ENCODE data around the gene ZMAT5.

The ZMAT5 gene

GRCh38 chr22:29716814-29717545 is 49.8 kb downstream of the ZMAT5 start:
- Histone ChIP-seq H3K4me2 (ENCODE audit: low read length) (no peak overlapping the region), H3K27ac (ENCODE audit: low read depth, low read length, poor library complexity, severe bottlenecking) (no peak overlapping the region), H3K4me1 (ENCODE audit: insufficient read depth, low read length, severe bottlenecking) (no peaks in the 10 kb centered on the region), H3K9ac (ENCODE audit: low read length) (no peak overlapping the region), H3K9me2 (ENCODE audit: low read depth, low read length) (no peaks in the 10 kb centered on the region), H3K27me3 (ENCODE audit: insufficient read depth, low read length) (peaks cover 12% of the 10 kb centered on the region; the same call in 1 of the 2 replicates), H3K79me2 (ENCODE audit: insufficient read depth, low read length) (no peaks in the 10 kb centered on the region), H3K4me3 (ENCODE audit: low read depth, low read length, poor library complexity, severe bottlenecking) (no peak overlapping the region), H4K20me1 (ENCODE audit: insufficient read depth, low read length) (no peaks in the 10 kb centered on the region), H2AFZ (ENCODE audit: low read length) (no peak overlapping the region), H3K36me3 (ENCODE audit: insufficient read depth, low read length) (no peaks in the 10 kb centered on the region), H3F3A (ENCODE audit: insufficient read depth, low read length) (no peaks in the 10 kb centered on the region), H3K9me3 (ENCODE audit: low read length) (no peaks in the 10 kb centered on the region)
- TF ChIP-seq EZH2 (IDR thresholded peaks at IDR 0.05; ENCODE audit: borderline replicate concordance, low read length) (no peak), CTCF (IDR thresholded peaks at IDR 0.05; ENCODE audit: low read length) (no peak)

DNA sequence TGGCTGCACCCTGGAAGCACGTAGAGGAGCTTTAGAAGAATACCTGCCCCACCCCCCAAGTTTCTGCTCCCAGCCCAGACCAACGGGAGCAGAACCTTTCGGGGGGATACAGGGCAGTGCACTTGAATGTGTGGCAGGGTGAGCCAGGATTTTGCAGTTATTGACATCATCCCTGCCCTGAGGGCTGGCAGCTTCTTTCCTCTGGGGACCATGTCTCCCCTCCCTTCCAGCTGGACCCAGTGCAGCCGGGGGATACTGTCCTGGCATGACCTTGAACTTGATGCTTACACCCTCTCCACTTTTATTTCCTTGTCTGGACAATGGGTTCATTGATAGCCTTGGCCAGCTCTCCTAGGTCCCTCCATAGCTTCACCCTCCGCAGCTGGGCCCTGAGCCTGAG is 51.1 kb downstream of the ZMAT5 start:
- Histone ChIP-seq H3K9me2 (ENCODE audit: low read depth, low read length) (no peaks in the 10 kb centered on the region), H3K27ac (ENCODE audit: low read depth, low read length, poor library complexity, severe bottlenecking) (no peak overlapping the region), H3K4me1 (ENCODE audit: insufficient read depth, low read length, severe bottlenecking) (no peaks in the 10 kb centered on the region), H3K79me2 (ENCODE audit: insufficient read depth, low read length) (no peaks in the 10 kb centered on the region), H3K36me3 (ENCODE audit: insufficient read depth, low read length) (no peaks in the 10 kb centered on the region), H2AFZ (ENCODE audit: low read length) (no peak overlapping the region), H3K4me2 (ENCODE audit: low read length) (no peak overlapping the region), H3F3A (ENCODE audit: insufficient read depth, low read length) (no peaks in the 10 kb centered on the region), H3K9me3 (ENCODE audit: low read length) (no peaks in the 10 kb centered on the region), H3K9ac (ENCODE audit: low read length) (no peak overlapping the region), H3K27me3 (ENCODE audit: insufficient read depth, low read length) (peaks cover 12% of the 10 kb centered on the region; the same call in 1 of the 2 replicates), H4K20me1 (ENCODE audit: insufficient read depth, low read length) (no peaks in the 10 kb centered on the region), H3K4me3 (ENCODE audit: low read depth, low read length, poor library complexity, severe bottlenecking) (no peak overlapping the region)
- no peak for TF ChIP-seq CTCF (IDR thresholded peaks at IDR 0.05; ENCODE audit: low read length)
- no peak for TF ChIP-seq EZH2 (IDR thresholded peaks at IDR 0.05; ENCODE audit: borderline replicate concordance, low read length)

DNA sequence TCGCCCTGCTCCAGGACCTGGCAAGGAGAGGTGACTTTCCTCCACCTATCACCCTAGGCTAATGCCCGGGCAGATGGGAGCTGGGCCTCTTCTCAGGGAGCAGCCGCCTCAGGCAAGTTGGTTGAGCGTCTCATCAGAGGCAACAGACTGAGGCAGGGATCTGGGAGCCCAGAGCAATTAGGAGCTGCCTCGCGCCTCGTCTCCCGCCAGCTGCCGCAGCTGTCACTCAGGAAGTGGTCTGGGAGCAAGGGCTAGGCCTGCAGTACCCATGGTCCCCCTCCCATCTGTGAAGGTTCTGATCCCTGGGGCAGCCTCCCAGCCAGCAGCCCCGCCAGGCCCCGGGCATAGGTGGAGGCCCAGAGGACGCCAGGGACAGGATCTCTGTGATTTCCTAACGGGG is 51.6 kb downstream of the ZMAT5 start:
- Histone ChIP-seq H3F3A (ENCODE audit: insufficient read depth, low read length) (no peaks in the 10 kb centered on the region), H3K79me2 (ENCODE audit: insufficient read depth, low read length) (no peaks in the 10 kb centered on the region), H2AFZ (ENCODE audit: low read length) (no peak overlapping the region), H3K9me2 (ENCODE audit: low read depth, low read length) (no peaks in the 10 kb centered on the region), H3K4me2 (ENCODE audit: low read length) (no peak overlapping the region), H3K27me3 (ENCODE audit: insufficient read depth, low read length) (peaks cover 12% of the 10 kb centered on the region; the same call in 1 of the 2 replicates), H3K9ac (ENCODE audit: low read length) (no peak overlapping the region), H3K4me3 (ENCODE audit: low read depth, low read length, poor library complexity, severe bottlenecking) (no peak overlapping the region), H3K27ac (ENCODE audit: low read depth, low read length, poor library complexity, severe bottlenecking) (no peak overlapping the region), H3K4me1 (ENCODE audit: insufficient read depth, low read length, severe bottlenecking) (no peaks in the 10 kb centered on the region), H3K36me3 (ENCODE audit: insufficient read depth, low read length) (no peaks in the 10 kb centered on the region), H3K9me3 (ENCODE audit: low read length) (no peaks in the 10 kb centered on the region), H4K20me1 (ENCODE audit: insufficient read depth, low read length) (no peaks in the 10 kb centered on the region)
- no peak for TF ChIP-seq CTCF (IDR thresholded peaks at IDR 0.05; ENCODE audit: low read length)
- TF ChIP-seq EZH2 (IDR thresholded peaks at IDR 0.05; ENCODE audit: borderline replicate concordance, low read length): no peak

Data from OCI-LY1 (cell line).